A549 (cell line): Measurements from ENCODE around the gene FNDC1. TPM values are rescaled to one million over a fixed set of nuclear protein-coding genes. Genes with fewer than 3 reads are reported as not detected.

Experiments
- ATAC-seq, 2 experiments: fragments of 200-7000 bp in 1 of 2; fragments of >200 bp in 1 of 2; cut with Nextera tagmentation in 1 of 2; cut with Tn5 transposase in 1 of 2; 3 replicates each; pipeline versions ENCODE4 v1.8.0 to v1.9.1; 2018 to 2020; ENCODE audit warnings: mild to moderate bottlenecking in 1 of 2, moderate library complexity in 1 of 2
- CTCF ChIA-PET: fragments of 300-600 bp; sonication (Branson Sonifier 250); formaldehyde crosslinking; extraction: SDS; loops from one replicate; lab custom pipeline; 2021; ENCODE audit warnings: antibody characterized with exemption, inconsistent platforms; lab: Yijun Ruan, JAX
- POLR2A ChIA-PET: fragments of 350-600 bp; formaldehyde crosslinking; extraction: SDS; loops from one replicate; lab custom pipeline; 2021; ENCODE audit warnings: antibody characterized with exemption, inconsistent platforms; lab: Yijun Ruan, JAX
- DNase-seq, 2 experiments: peaks; one replicate each; pipeline versions ENCODE4 v3.0.0 to v3.0.0-alpha.2; 2011 to 2016; ENCODE audit warnings: low read depth in 1 of 2, low spot score in 1 of 2
- FAIRE-seq: peaks from 2 replicates; lab custom pipeline; 2011; peaks lifted over from hg19 to GRCh38; lab: Jason Lieb, UNC
- H3K27ac ChIP-seq, 2 experiments: fragments of >200 bp; sonication (Bioruptor Twin); formaldehyde crosslinking; 3 replicates each; pipeline ENCODE4 v1.5.1; 2016 to 2017
- H3K4me1 ChIP-seq: fragments of >200 bp; sonication (Bioruptor Twin); formaldehyde crosslinking; 3 replicates; pipeline ENCODE4 v1.6.1; 2016
- H3K4me2 ChIP-seq: fragments of >200 bp; sonication (Bioruptor Twin); formaldehyde crosslinking; 3 replicates; pipeline ENCODE4 v1.6.1; 2016
- H3K4me3 ChIP-seq: fragments of >200 bp; sonication (Bioruptor Twin); formaldehyde crosslinking; 3 replicates; pipeline ENCODE4 v1.5.1; 2016
- H3K9me3 ChIP-seq: fragments of >200 bp; sonication (Bioruptor Twin); formaldehyde crosslinking; 3 replicates; pipeline ENCODE4 v1.6.1; 2016
- ATOH8 ChIP-seq: fragments of 250-450 bp; sonication (Bioruptor Pico); IDR thresholded peaks from 2 replicates; pipeline ENCODE4 v1.5.0; 2020; ENCODE audit warnings: low read depth, mild to moderate bottlenecking, moderate library complexity
- BHLHE40 ChIP-seq: IDR thresholded peaks from 2 replicates; pipeline ENCODE4 v1.6.1; 2012; ENCODE audit warnings: low read depth, low read length, inconsistent platforms
- CHD2 ChIP-seq: fragments of 150-350 bp; IDR thresholded peaks from 2 replicates; pipeline ENCODE4 v1.6.1; 2014; ENCODE audit warnings: low read length; ENCODE audit not compliant: partially characterized antibody
- CTCF ChIP-seq: fragments of >200 bp; sonication (Bioruptor Twin); formaldehyde crosslinking; IDR thresholded peaks from 3 replicates; pipeline ENCODE4 v1.5.1; 2016
- E2F6 ChIP-seq: IDR thresholded peaks from 2 replicates; pipeline ENCODE4 v1.6.1; 2012; ENCODE audit warnings: low read depth, borderline replicate concordance
- EHF ChIP-seq: fragments of 250-450 bp; sonication (Bioruptor Pico); IDR thresholded peaks from 2 replicates; pipeline ENCODE4 v1.5.0; 2020; ENCODE audit warnings: mild to moderate bottlenecking
- EP300 ChIP-seq, 2 experiments: fragments of >200 bp; sonication (Bioruptor Twin); formaldehyde crosslinking; IDR thresholded peaks; 2 replicates in 1 of 2; 3 replicates in 1 of 2; pipeline ENCODE4 v1.6.1; 2016 to 2017
- ESRRA ChIP-seq: fragments of 150-350 bp; IDR thresholded peaks from 2 replicates; pipeline ENCODE4 v1.6.1; 2014; ENCODE audit warnings: mild to moderate bottlenecking, low read length, borderline replicate concordance
- FOSB ChIP-seq: fragments of 250-450 bp; sonication (Bioruptor Pico); IDR thresholded peaks from 2 replicates; pipeline ENCODE4 v1.5.0; 2020; ENCODE audit warnings: mild to moderate bottlenecking, moderate library complexity
- FOXS1 ChIP-seq: fragments of 250-450 bp; sonication (Bioruptor Pico); IDR thresholded peaks from 2 replicates; pipeline ENCODE4 v1.5.0; 2020; ENCODE audit warnings: mild to moderate bottlenecking, moderate library complexity
- HDAC2 ChIP-seq: fragments of 200-600 bp; sonication (generic); IDR thresholded peaks from 2 replicates; pipeline ENCODE4 v1.6.1; 2016
- HEYL ChIP-seq: fragments of 250-450 bp; sonication (Bioruptor Pico); IDR thresholded peaks from 2 replicates; pipeline ENCODE4 v1.8.0; 2021; ENCODE audit warnings: mild to moderate bottlenecking, moderate library complexity
- HOXA7 ChIP-seq: fragments of 250-450 bp; sonication (Bioruptor Pico); IDR thresholded peaks from 2 replicates; pipeline ENCODE4 v1.5.0; 2020; ENCODE audit warnings: mild to moderate bottlenecking, moderate library complexity
- HOXB5 ChIP-seq: fragments of 250-450 bp; sonication (Bioruptor Pico); IDR thresholded peaks from 2 replicates; pipeline ENCODE4 v1.5.0; 2020; ENCODE audit warnings: mild to moderate bottlenecking, moderate library complexity
- JUN ChIP-seq, 2 experiments: fragments of >200 bp; sonication (Bioruptor Twin); formaldehyde crosslinking; IDR thresholded peaks; 2 replicates in 1 of 2; 3 replicates in 1 of 2; pipeline ENCODE4 v1.6.1; 2016 to 2017
- KDM5A ChIP-seq: fragments of 200-600 bp; sonication (generic); IDR thresholded peaks from 2 replicates; pipeline ENCODE4 v1.6.1; 2016; ENCODE audit warnings: antibody characterized with exemption, mild to moderate bottlenecking
- MAFK ChIP-seq: fragments of 450-650 bp; IDR thresholded peaks from 2 replicates; pipeline ENCODE4 v1.6.1; 2014; ENCODE audit not compliant: partially characterized antibody
- MYC ChIP-seq: IDR thresholded peaks from 2 replicates; pipeline ENCODE4 v1.6.1; 2012; ENCODE audit warnings: mild to moderate bottlenecking, inconsistent platforms, low read length, improper control_type of control experiment, borderline replicate concordance
- NFE2L2 ChIP-seq: fragments of 150-350 bp; conservative IDR thresholded peaks from 2 replicates; pipeline ENCODE4 v1.6.1; 2014; ENCODE audit warnings: low read length
- NPAS2 ChIP-seq: fragments of 250-450 bp; sonication (Bioruptor Pico); IDR thresholded peaks from 2 replicates; pipeline ENCODE4 v1.8.0; 2022; ENCODE audit warnings: mild to moderate bottlenecking, moderate library complexity, borderline replicate concordance
- PHF8 ChIP-seq: fragments of 200-600 bp; sonication (generic); IDR thresholded peaks from 2 replicates; pipeline ENCODE4 v1.6.1; 2016; ENCODE audit warnings: low read depth, mild to moderate bottlenecking, antibody characterized with exemption, moderate library complexity, borderline replicate concordance
- POLR2A ChIP-seq: IDR thresholded peaks from 2 replicates; pipeline ENCODE4 v1.6.1; 2012; ENCODE audit warnings: mild to moderate bottlenecking, low read length
- RCOR1 ChIP-seq: fragments of 150-350 bp; IDR thresholded peaks from 2 replicates; pipeline ENCODE4 v1.6.1; 2014; ENCODE audit warnings: antibody characterized with exemption, low read length, low read depth
- REST ChIP-seq: fragments of 200-600 bp; sonication (generic); IDR thresholded peaks from 2 replicates; pipeline ENCODE4 v1.6.1; 2016; ENCODE audit warnings: antibody characterized with exemption, mild to moderate bottlenecking, moderate library complexity
- RFX5 ChIP-seq: fragments of 450-650 bp; IDR thresholded peaks from 2 replicates; pipeline ENCODE4 v1.7.1; 2014; ENCODE audit warnings: antibody characterized with exemption, mild to moderate bottlenecking, moderate library complexity
- RNF2 ChIP-seq: fragments of 200-600 bp; sonication (generic); IDR thresholded peaks from 2 replicates; pipeline ENCODE4 v1.6.1; 2016; ENCODE audit warnings: low read depth, mild to moderate bottlenecking, antibody characterized with exemption, moderate library complexity, borderline replicate concordance
- SREBF2 ChIP-seq: fragments of 450-650 bp; IDR thresholded peaks from 2 replicates; pipeline ENCODE4 v1.6.1; 2014; ENCODE audit warnings: mild to moderate bottlenecking, moderate library complexity
- TFCP2L1 ChIP-seq: fragments of 250-450 bp; sonication (Bioruptor Pico); IDR thresholded peaks from 2 replicates; pipeline ENCODE4 v1.5.0; 2021; ENCODE audit warnings: mild to moderate bottlenecking
- ZSCAN20 ChIP-seq: fragments of 250-450 bp; sonication (Bioruptor Pico); IDR thresholded peaks from 2 replicates; pipeline ENCODE4 v1.8.0; 2022; ENCODE audit warnings: mild to moderate bottlenecking, moderate library complexity
- WGBS: methylation state at CpG from one replicate; pipeline ENCODE4 v1.1.6; 2017; ENCODE audit errors: missing lambda C conversion rate; 5-methylcytosine and 5-hydroxymethylcytosine counted together
- polyA plus RNA-seq, 4 experiments: library from polyadenylated mRNA; depleted of rRNA in 3 of 4; stranded (reverse); fragments of >200 nt; fragmentation: RNase III in 1 of 4; extraction: RNeasy Plus Mini Kit Qiagen cat#74134 plus additional on column Dnase treatment in 1 of 4; gene quantifications; 2 replicates in 3 of 4; 3 replicates in 1 of 4; pipeline ENCODE4 v1.2.3, GENCODE V29; 2011 to 2017

FNDC1 gene
- polyA plus RNA-seq, 2 of the 4 experiments (the other 2 are of a cell fraction): 0.01 TPM; not detected in 1

- Histone ChIP-seq H3K4me1 (no peaks in the 10 kb centered on the region), H3K27ac (no peak overlapping the region), H3K4me3 (no peak overlapping the region), H3K9me3 (no peaks in the 10 kb centered on the region), H3K4me2 (no peak overlapping the region)
- ATAC-seq: no peak
- TF ChIP-seq E2F6 (no peak), RFX5 (no peak), HOXB5 (no peak), NFE2L2 (no peak), NPAS2 (no peak), HOXA7 (CRISPR knock-in tag) (no peak), MYC (no peak), POLR2A (no peak), EP300 (IDR thresholded peaks at IDR 0.05) (no peak), TFCP2L1 (no peak), SREBF2 (no peak), ZSCAN20 (CRISPR knock-in tag) (no peak), KDM5A (no peak), ESRRA (no peak), CTCF (no peak), RCOR1 (no peak)
- DNase-seq: no peak
- 5% methylated on average over 2 of the region's 2 CpGs for WGBS
- FAIRE-seq: no peak
- ChIA-PET POLR2A (no interaction called here), CTCF (no interaction called here)
Measured at GRCh38 chr6:159224452-159224851, 55.3 kb downstream of the FNDC1 start.

GRCh38 chr6:159229651-159230051 is 60.5 kb downstream of the FNDC1 start:
- WGBS: 26% methylated on average over 8 of the region's 8 CpGs
- ATAC-seq (no peak), FAIRE-seq (no peak), DNase-seq (no peak)
- no peak overlapping the region for H3K4me3 ChIP-seq
- H3K4me2 ChIP-seq: no peak overlapping the region
- no peaks in the 10 kb centered on the region for H3K9me3 ChIP-seq
- CTCF ChIA-PET: no interaction called here
- POLR2A ChIA-PET: no interaction called here
- H3K4me1 ChIP-seq: no peaks in the 10 kb centered on the region
- no peak for TF ChIP-seq NPAS2
- TF ChIP-seq POLR2A: no peak
- no peak for TF ChIP-seq REST
- no peak for TF ChIP-seq NFE2L2
- no peak for TF ChIP-seq FOXS1 (CRISPR knock-in tag)
- H3K27ac ChIP-seq: no peak overlapping the region

GRCh38 chr6:159232106-159232645 is 63.0 kb downstream of the FNDC1 start:
- Histone ChIP-seq H3K4me3 (no peak overlapping the region), H3K4me2 (no peak overlapping the region), H3K27ac (no peak overlapping the region), H3K4me1 (no peaks in the 10 kb centered on the region), H3K9me3 (no peaks in the 10 kb centered on the region)
- 75% methylated on average over 10 of the region's 38 CpGs for whole genome bisulfite sequencing
- DNase-seq: no peak
- POLR2A ChIA-PET: no interaction called here
- FAIRE-seq: no peak
- CTCF ChIA-PET: interaction anchor here (0.6 to 1.1 kb wide), 2 partner anchors 14 to 20 kb away, joined by 3 read pairs; no protein-coding TSS in a partner anchor
- ATAC-seq: no peak
- TF ChIP-seq TFCP2L1: no peak
- TF ChIP-seq MAFK: no peak
- TF ChIP-seq HEYL (CRISPR knock-in tag): no peak
- TF ChIP-seq EP300 (IDR thresholded peaks at IDR 0.05): no peak
- TF ChIP-seq BHLHE40: no peak
- no peak for TF ChIP-seq ATOH8 (CRISPR knock-in tag)
- TF ChIP-seq PHF8: no peak
- no peak for TF ChIP-seq HDAC2
- no peak for TF ChIP-seq RNF2
- no peak for TF ChIP-seq SREBF2
- no peak for TF ChIP-seq CHD2
- TF ChIP-seq JUN (IDR thresholded peaks at IDR 0.05): no peak
- TF ChIP-seq KDM5A: no peak
- no peak for TF ChIP-seq ZSCAN20 (CRISPR knock-in tag)
- TF ChIP-seq EHF: no peak
- no peak for TF ChIP-seq FOSB (CRISPR knock-in tag)
